HG03571 (cell line): ENCODE measurements around the gene GARIN3.
"Not testable (repeated sequence)": the region's sequence is repeated elsewhere in the genome, so short reads cannot be mapped to it uniquely, and the experiment has no call there.

Experiments
- ATAC-seq: cut with Tn5 transposase; IDR thresholded peaks from one replicate; pipeline ENCODE4 v1.9.1; 2021; ENCODE audit not compliant: unreplicated experiment

GARIN3 gene

GRCh38 chr5:157166214-157167213 lies at the start of gene GARIN3:
TSS of gene GARIN3 (minus strand) at chr5:157166264. CDS start at chr5:157166168, 96 bp downstream.
- no peak for ATAC-seq

- no peak for ATAC-seq
Observed at GRCh38 chr5:157215514-157216167, 49.6 kb upstream of the GARIN3 start.

- peak; percentile 44 for ATAC-seq
Observed at GRCh38 chr5:157214861-157215513, 48.9 kb upstream of the GARIN3 start.

DNA sequence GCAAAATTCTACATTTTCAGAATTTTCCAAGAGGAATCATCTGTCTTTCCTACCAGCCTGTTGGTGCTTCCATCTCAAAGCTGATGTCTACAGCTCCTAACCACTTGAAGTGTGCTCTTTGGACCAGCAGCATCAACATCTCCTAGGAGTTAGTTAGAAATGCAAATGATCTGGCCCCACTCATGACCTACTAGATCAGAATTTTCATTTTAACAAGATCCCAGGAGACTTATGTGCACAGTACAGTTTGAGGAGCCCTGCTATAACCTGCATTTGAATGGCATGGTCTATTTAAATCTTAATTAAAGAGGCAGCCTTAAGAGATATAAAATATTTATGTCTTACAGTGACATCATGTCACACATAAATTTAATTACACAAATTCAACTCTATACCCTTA lies 48.4 kb upstream of the GARIN3 start:
- no peak for ATAC-seq

DNA sequence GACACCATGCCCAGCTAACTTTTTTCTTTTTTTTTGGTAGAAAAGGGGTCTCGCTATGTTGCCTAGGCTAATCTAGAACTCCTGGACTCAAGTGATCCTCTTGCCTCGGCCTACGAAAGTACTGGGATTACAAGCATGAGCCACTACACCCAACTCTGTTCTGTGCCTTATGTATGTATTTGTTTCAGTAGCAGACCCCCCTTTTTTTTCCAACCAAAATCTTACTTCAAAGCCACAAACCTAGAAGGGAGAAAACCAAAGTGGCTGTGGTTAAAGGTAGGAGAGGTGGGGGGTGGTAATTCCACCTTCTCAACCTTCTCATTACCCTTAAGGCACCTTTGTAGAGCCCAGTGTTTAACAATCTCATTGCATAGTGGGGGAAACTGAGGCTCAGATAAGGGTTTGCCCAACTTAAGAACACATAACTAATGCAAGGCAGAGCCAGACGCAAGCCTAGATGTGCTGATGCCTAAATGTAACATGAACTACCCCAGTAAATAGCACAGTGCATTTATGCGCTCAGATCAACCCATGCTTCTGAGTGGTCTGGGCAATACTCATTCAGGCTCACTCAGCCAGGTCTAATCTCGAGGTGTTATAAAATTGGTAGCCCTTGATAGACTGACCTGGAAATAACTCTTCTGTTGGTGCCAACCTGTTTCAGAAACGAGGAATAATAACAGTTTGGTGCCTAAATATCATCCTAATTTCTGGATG lies 47.6 kb upstream of the GARIN3 start:
- no peak for ATAC-seq

DNA sequence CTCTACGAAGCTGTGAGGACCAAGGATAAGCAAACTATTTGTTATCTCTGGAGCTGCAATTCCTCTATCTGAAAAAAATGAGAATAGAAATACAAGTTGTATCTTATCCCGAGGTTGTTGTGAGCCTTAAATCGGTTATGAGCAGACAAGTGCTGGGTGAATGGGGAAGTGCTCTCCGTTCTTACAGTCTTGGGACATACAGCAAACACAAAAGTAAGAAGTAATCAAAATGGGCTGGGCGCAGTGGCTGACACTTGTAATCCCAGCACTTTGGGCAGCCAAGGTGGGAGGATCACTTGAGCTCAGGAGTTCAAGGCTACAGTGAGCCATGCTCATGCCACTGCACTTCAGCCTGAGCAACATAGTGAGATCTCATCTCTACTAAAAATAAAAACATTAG lies 46.2 kb upstream of the GARIN3 start:
- ATAC-seq = no peak

DNA sequence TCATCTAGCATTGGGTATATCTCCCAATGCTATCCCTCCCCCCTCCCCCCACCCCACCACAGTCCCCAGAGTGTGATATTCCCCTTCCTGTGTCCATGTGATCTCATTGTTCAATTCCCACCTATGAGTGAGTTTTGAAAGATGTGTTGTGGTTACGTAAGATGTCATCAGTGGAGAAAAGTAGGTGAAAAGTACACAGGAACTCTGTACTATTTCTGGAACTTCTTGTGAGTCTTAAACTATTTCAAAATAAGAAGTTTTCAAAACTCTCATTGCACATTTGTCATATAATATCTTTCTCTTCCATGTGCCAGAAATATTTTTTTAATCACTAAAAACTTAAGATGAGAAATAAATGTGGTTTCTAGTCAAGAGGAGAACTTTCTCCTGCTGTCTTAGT lies 44.6 kb upstream of the GARIN3 start:
- ATAC-seq = not testable (repeated sequence)

DNA sequence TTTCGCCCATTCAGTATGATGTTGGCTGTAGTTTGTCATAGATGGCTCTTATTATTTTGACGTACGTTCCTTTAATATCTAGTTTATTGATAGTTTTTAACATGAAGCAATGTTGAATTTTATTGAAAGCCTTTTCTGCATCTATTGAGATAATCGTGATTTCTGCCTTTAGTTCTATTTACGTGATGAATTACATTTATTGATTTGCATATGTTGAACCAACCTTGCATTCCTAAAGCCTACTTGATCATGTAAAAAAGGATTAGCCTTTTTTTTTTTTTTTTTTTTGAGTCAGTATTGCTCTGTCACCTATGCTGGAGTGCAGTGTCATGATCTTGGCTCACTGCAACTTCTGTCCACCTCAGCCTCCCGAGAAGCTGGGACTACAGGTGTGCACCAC lies 39.6 kb upstream of the GARIN3 start:
- no peak for ATAC-seq

DNA sequence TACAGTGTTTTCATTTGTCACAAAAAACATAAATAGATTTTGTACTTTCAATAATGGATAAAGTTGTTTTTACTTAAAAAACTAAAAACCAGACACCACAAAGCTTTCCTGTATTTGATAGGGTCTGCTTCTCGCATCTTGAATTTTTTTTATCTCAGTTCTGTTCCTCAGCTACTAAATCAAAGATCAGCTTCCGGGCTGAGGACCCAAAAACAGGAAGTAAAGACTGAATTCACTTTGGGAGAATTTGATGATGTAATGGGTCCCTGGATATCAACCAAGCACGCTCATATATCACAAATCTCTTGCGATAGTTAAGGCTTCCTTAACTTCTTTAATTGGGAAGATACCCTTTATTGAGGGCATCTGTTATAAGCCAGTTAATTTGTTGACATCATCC lies 38.7 kb upstream of the GARIN3 start:
- ATAC-seq = no peak

GRCh38 chr5:157203417-157203816 lies 37.4 kb upstream of the GARIN3 start:
- ATAC-seq = no peak

- no peak for ATAC-seq
Observed at GRCh38 chr5:157201857-157202256, 35.8 kb upstream of the GARIN3 start.

DNA sequence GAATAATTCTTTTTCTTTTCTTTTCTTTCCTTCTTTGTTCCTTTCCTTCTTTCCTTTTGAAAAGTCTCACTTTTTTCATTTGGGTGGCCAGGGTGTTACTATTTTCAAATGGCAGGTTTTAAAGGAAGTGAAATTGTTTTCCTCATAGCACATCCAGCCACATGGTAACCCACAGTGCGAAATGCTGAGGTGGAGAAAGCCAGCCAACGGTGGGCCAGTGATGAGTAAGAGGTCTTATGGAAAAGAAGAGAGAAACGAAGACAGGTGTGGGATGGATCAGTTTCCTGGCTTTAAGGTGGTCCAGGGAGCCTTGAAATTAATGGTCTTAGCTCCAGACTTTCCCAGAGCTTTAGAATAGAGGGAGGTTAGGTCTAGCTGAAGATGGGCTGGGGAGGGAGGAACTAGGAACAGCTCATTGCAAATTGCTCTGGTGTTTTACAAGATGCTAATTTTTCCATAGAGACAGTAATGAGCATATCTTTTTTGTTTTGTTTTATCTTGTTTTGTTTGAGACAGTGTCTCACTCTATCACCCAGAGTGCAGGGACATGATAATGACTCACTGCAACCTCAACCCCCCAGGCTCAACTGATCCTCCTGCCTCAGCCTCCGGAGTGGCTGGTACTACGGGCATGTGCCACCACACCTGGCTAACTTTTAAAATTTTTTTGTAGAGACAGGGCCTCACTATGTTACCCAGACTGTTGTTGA lies 32.4 kb upstream of the GARIN3 start:
- no peak for ATAC-seq

DNA sequence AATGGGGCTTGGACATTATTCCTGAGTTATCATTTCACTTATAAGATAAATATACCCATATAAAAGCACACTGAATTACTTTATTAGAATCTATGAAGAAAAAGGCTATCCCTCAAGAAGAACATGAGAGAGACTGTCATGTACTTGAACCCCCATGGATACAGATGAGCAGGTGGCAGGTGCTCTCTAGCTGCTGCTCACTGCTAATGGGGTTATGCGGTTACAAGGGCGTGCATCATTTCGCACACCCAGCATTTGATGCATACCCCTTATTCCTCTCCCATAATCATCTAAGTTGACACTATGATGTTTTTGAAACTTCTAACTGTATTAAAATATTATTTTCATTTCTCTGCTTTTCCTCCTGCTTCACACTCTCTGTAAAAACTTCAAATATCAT lies 31.0 kb upstream of the GARIN3 start:
- ATAC-seq = no peak

GRCh38 chr5:157196045-157196444 lies 30.0 kb upstream of the GARIN3 start:
- no peak for ATAC-seq

DNA sequence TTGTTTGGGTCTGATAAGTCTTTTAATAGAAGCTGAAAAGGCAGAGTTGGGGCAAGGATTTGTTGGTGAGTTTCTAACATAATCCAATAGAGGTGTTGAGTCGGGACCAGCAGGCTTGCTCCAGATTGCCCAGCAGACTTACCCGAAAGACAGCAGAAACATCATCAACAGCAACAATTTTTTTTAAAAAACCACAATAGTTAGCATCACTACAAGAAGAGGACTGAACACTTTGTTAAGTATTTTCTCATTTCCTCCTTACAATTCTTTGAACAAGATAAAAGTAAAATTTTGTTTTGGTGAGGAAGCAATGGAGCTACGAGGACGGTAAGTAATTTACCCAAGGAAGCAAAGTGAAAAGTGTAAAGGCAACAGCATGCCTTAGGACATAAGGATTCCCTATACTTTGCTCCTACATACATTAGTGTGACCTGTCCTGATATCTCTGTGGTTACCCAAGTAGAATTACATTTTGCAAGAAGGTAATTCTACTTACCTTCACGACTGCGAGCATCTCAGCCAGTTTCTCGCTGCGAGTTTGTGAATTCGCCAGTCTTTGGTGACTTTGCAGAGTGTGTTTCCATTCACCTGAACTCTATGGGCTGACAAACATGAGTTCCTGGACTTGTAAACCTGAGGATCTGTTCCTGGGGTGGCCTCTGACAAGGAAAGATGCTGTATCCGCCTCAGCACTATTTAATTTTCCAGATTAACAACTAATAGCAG lies 27.8 kb upstream of the GARIN3 start:
- ATAC-seq = no peak

GRCh38 chr5:157189223-157189622 lies 23.2 kb upstream of the GARIN3 start:
- ATAC-seq = no peak

GRCh38 chr5:157188270-157188669 lies 22.2 kb upstream of the GARIN3 start:
- ATAC-seq = no peak

- ATAC-seq = no peak
Observed at GRCh38 chr5:157187046-157187754, 21.1 kb upstream of the GARIN3 start.
